Neuronal stem cell (in vitro differentiated cells): Measurements from ENCODE around the gene GJA3. TPM values are rescaled to one million over a fixed set of nuclear protein-coding genes. Genes with fewer than 3 reads are reported as not detected.

Experiments
- DNase-seq: peaks from one replicate; pipeline ENCODE4 v3.0.0-alpha.2; 2013; ENCODE audit warnings: low spot score
- H2AFZ ChIP-seq: one replicate; pipeline ENCODE4 v1.6.1; 2013; ENCODE audit warnings: mild to moderate bottlenecking, low read length, inconsistent platforms
- H2AK5ac ChIP-seq: 2 replicates; pipeline ENCODE4 v1.6.1; 2013; ENCODE audit warnings: low read depth, mild to moderate bottlenecking, inconsistent platforms, low read length, moderate library complexity, mixed read lengths
- H2BK120ac ChIP-seq: 2 replicates; pipeline ENCODE4 v1.6.1; 2013; ENCODE audit warnings: low read depth, mild to moderate bottlenecking, inconsistent platforms, low read length, moderate library complexity, mixed read lengths
- H2BK12ac ChIP-seq: one replicate; pipeline ENCODE4 v1.6.1; 2013; ENCODE audit warnings: low read length, inconsistent platforms
- H2BK15ac ChIP-seq: 2 replicates; pipeline ENCODE4 v1.6.1; 2013; ENCODE audit warnings: mild to moderate bottlenecking, low read length, inconsistent platforms, mixed read lengths
- H2BK5ac ChIP-seq: one replicate; pipeline ENCODE4 v1.6.1; 2013; ENCODE audit warnings: inconsistent platforms, mild to moderate bottlenecking, low read length, moderate library complexity
- H3K14ac ChIP-seq: one replicate; pipeline ENCODE4 v1.6.1; 2013; ENCODE audit warnings: low read length, inconsistent platforms
- H3K18ac ChIP-seq: 2 replicates; pipeline ENCODE4 v1.6.1; 2013; ENCODE audit warnings: low read length, inconsistent platforms
- H3K23ac ChIP-seq: 2 replicates; pipeline ENCODE4 v1.6.1; 2013; ENCODE audit warnings: low read depth, mild to moderate bottlenecking, mixed read lengths, low read length, inconsistent platforms; ENCODE audit not compliant: poor library complexity
- H3K27ac ChIP-seq: replicated peaks from 3 replicates; pipeline ENCODE4 v1.5.1; 2013; ENCODE audit warnings: low read length, inconsistent platforms
- H3K27me3 ChIP-seq, 3 experiments: 2 replicates each; pipeline ENCODE4 v1.6.1; 2013; ENCODE audit warnings: low read length in 3 of 3, mild to moderate bottlenecking in 2 of 3, inconsistent platforms in 1 of 3, low read depth in 1 of 3, mixed read lengths in 1 of 3, moderate library complexity in 1 of 3; ENCODE audit not compliant: control insufficient read depth in 3 of 3, insufficient read depth in 3 of 3
- H3K36me3 ChIP-seq, 2 donors: replicated peaks in 1 of 2; 2 replicates each; pipeline ENCODE4 v1.6.1; 2013; ENCODE audit warnings: low read length in 2 of 2; ENCODE audit not compliant: control insufficient read depth in 2 of 2, insufficient read depth in 2 of 2
- H3K4ac ChIP-seq: 2 replicates; pipeline ENCODE4 v1.6.1; 2013; ENCODE audit warnings: inconsistent platforms, mild to moderate bottlenecking, low read length, moderate library complexity
- H3K4me1 ChIP-seq, 2 donors: 1 replicate in 1 of 2; 2 replicates in 1 of 2; pipeline ENCODE4 v1.6.1; 2013; ENCODE audit warnings: low read length in 2 of 2, low read depth in 1 of 2; ENCODE audit not compliant: control insufficient read depth in 2 of 2, insufficient read depth in 1 of 2
- H3K4me2 ChIP-seq: one replicate; pipeline ENCODE4 v1.6.1; 2013; ENCODE audit warnings: mild to moderate bottlenecking, low read length, inconsistent platforms; ENCODE audit not compliant: insufficient read depth, poor library complexity, severe bottlenecking
- H3K4me3 ChIP-seq, 2 donors: 2 replicates each; pipeline ENCODE4 v1.5.1; 2013; ENCODE audit warnings: low read length in 2 of 2, mild to moderate bottlenecking in 2 of 2, inconsistent platforms in 1 of 2, moderate library complexity in 1 of 2
- H3K79me1 ChIP-seq: one replicate; pipeline ENCODE4 v1.6.1; 2013; ENCODE audit warnings: low read depth, mild to moderate bottlenecking, inconsistent platforms, low read length, moderate library complexity
- H3K9ac ChIP-seq: one replicate; pipeline ENCODE4 v1.6.1; 2013; ENCODE audit warnings: mild to moderate bottlenecking, low read depth, low read length, inconsistent platforms; ENCODE audit not compliant: poor library complexity
- H3K9me3 ChIP-seq, 2 donors: replicated peaks in 1 of 2; 2 replicates each; pipeline versions ENCODE3 to v1.6.1; 2013; ENCODE audit warnings: low read length in 2 of 2, mild to moderate bottlenecking in 2 of 2, inconsistent platforms in 1 of 2, low read depth in 1 of 2, mixed read lengths in 1 of 2, moderate library complexity in 1 of 2; ENCODE audit not compliant: control insufficient read depth in 2 of 2, insufficient read depth in 1 of 2
- H4K8ac ChIP-seq: one replicate; pipeline ENCODE4 v1.6.1; 2013; ENCODE audit warnings: low read depth, mild to moderate bottlenecking, inconsistent platforms, low read length, moderate library complexity
- H4K91ac ChIP-seq: one replicate; pipeline ENCODE4 v1.6.1; 2013; ENCODE audit warnings: low read length, low read depth, mild to moderate bottlenecking, inconsistent platforms; ENCODE audit not compliant: poor library complexity
- WGBS, 2 donors: extraction: QIAGEN DNeasy Blood & Tissue Kit; methylation state at CpG; one replicate each; pipeline ENCODE4 v1.1.7; 2013; ENCODE audit warnings: missing lambda C conversion rate in 2 of 2, mixed read lengths in 1 of 2; ENCODE audit not compliant: insufficient read length in 2 of 2, insufficient replicate concordance in 1 of 2; ENCODE audit errors: extremely low coverage in 2 of 2; 5-methylcytosine and 5-hydroxymethylcytosine counted together
- polyA plus RNA-seq, 2 experiments: library from polyadenylated mRNA; stranded (reverse); fragments of 200-250 nt; gene quantifications; one replicate each; pipeline ENCODE4 v1.2.3, GENCODE V29; 2013

The GJA3 gene
- 0.21 TPM for polyA plus RNA-seq (2013, experiment 1 of 2)
- polyA plus RNA-seq (2013, experiment 2 of 2), result 0.28 TPM

- H4K91ac ChIP-seq, result no peak within 1 kb of the TSS
- H3K9me3 ChIP-seq, result peaks cover 0 to 1% of the 10 kb centered on the region in 2 donors
- H3K4me3 ChIP-seq, result peak within 1 kb of the TSS; percentile 34 to 82
- no peak within 1 kb of the TSS for H3K4ac ChIP-seq
- H2AFZ ChIP-seq, result peak within 1 kb of the TSS; percentile 89
- H3K14ac ChIP-seq, result no peak within 1 kb of the TSS
- H2AK5ac ChIP-seq, result no peak within 1 kb of the TSS
- no peak within 1 kb of the TSS for H2BK12ac ChIP-seq
- DNase-seq, result peak; percentile 71
- H3K27ac ChIP-seq, result no peak within 1 kb of the TSS
- WGBS, 2 donors, result no CpG with 5 or more reads among the region's 93 CpGs
- peak within 1 kb of the TSS; percentile 71 for H3K18ac ChIP-seq
- no peak within 1 kb of the TSS for H3K9ac ChIP-seq
- H2BK5ac ChIP-seq, result no peak within 1 kb of the TSS
- no peaks in the 10 kb centered on the region for H3K36me3 ChIP-seq
- no peak within 1 kb of the TSS for H2BK15ac ChIP-seq
- no peak within 1 kb of the TSS for H4K8ac ChIP-seq
- H3K4me1 ChIP-seq, result peaks cover 0 to 2% of the 10 kb centered on the region in 2 donors
- H2BK120ac ChIP-seq, result peak within 1 kb of the TSS; percentile 61
- H3K79me1 ChIP-seq, result no peaks in the 10 kb centered on the region
- peak within 1 kb of the TSS; percentile 96 for H3K4me2 ChIP-seq
- peak within 1 kb of the TSS; percentile 73 for H3K23ac ChIP-seq
- peaks cover 8 to 81% (median 39%) of the 10 kb centered on the region in 3 experiments for H3K27me3 ChIP-seq
Measured at GRCh38 chr13:20160306-20161274, at the start of gene GJA3. GJA3 (minus strand) TSS chr13:20161052; CDS start chr13:20143288, 17,764 bp downstream.

GRCh38 chr13:20209948-20210347 is 49.1 kb upstream of the GJA3 start:
- peaks cover 0 to 9% (median 0%) of the 10 kb centered on the region in 3 experiments for H3K27me3 ChIP-seq

GRCh38 chr13:20206698-20207235 is 45.9 kb upstream of the GJA3 start:
- Histone ChIP-seq H2BK120ac (no peak overlapping the region), H3K36me3 (no peaks in the 10 kb centered on the region), H4K8ac (no peak overlapping the region), H2BK5ac (no peak overlapping the region), H2AFZ (no peak overlapping the region), H4K91ac (no peak overlapping the region), H3K27ac (no peak overlapping the region), H3K4ac (no peak overlapping the region), H2BK15ac (no peak overlapping the region), H3K4me3 (no peak overlapping the region), H2BK12ac (no peak overlapping the region), H3K79me1 (peaks cover 2% of the 10 kb centered on the region), H3K9ac (no peak overlapping the region), H3K23ac (no peak overlapping the region), H3K9me3 (no peaks in the 10 kb centered on the region), H3K27me3 (peaks cover 0 to 9% (median 0%) of the 10 kb centered on the region in 3 experiments), H3K14ac (no peak overlapping the region), H2AK5ac (no peak overlapping the region), H3K4me1 (no peaks in the 10 kb centered on the region), H3K18ac (no peak overlapping the region), H3K4me2 (no peak overlapping the region)
- DNase-seq, result no peak
- WGBS, 2 donors, result no CpG with 5 or more reads among the region's 16 CpGs

More at GRCh38 chr13:20209948-20210347, 49.1 kb upstream of the GJA3 start:
- H3K18ac ChIP-seq, result no peak overlapping the region
- H3K27ac ChIP-seq, result no peak overlapping the region
- H3K4me3 ChIP-seq, result no peak overlapping the region
- no peak overlapping the region for H2BK15ac ChIP-seq
- H2AFZ ChIP-seq, result no peak overlapping the region
- H4K91ac ChIP-seq, result no peak overlapping the region
- H3K4me1 ChIP-seq, result no peaks in the 10 kb centered on the region
- H3K9me3 ChIP-seq, result no peaks in the 10 kb centered on the region
- DNase-seq, result no peak
- H2AK5ac ChIP-seq, result no peak overlapping the region
- WGBS, 2 donors, result no CpG with 5 or more reads among the region's 1 CpG
- no peak overlapping the region for H4K8ac ChIP-seq
- no peak overlapping the region for H2BK12ac ChIP-seq
- no peak overlapping the region for H3K4ac ChIP-seq
- H3K9ac ChIP-seq, result no peak overlapping the region
- no peaks in the 10 kb centered on the region for H3K36me3 ChIP-seq
- no peak overlapping the region for H3K4me2 ChIP-seq
- H2BK5ac ChIP-seq, result no peak overlapping the region
- H2BK120ac ChIP-seq, result no peak overlapping the region
- no peak overlapping the region for H3K23ac ChIP-seq
- no peak overlapping the region for H3K14ac ChIP-seq
- peaks cover 2% of the 10 kb centered on the region for H3K79me1 ChIP-seq
